Lung (tissue), 4 donors: ENCODE results near the gene OR1J2. TPM values are rescaled to one million over a fixed set of nuclear protein-coding genes. Genes with fewer than 3 reads are reported as not detected.

Experiments
- polyA plus RNA-seq, 2 donors: library from polyadenylated mRNA; stranded (reverse); fragments of 200-250 nt; gene quantifications; one replicate each; pipeline ENCODE4 v1.2.1, GENCODE V29; 2013
- total RNA-seq, 2 donors: library from RNA; depleted of rRNA in 1 of 2; stranded (reverse); fragments of >200 nt in 1 of 2; gene quantifications; one replicate each; pipeline ENCODE4 v1.2.1, GENCODE V29; 2014 to 2021
- donor health status: Bipolar disorder and iron deficiency.
- donor health status: healthy.
- donor health status: DM: yes; HTN: yes; CAD: no.

Gene OR1J2
- total and polyA plus RNA-seq, 4 donors = not detected

Other genes starting within 250 kb of the OR1J2 start
- gene RBM18, start 246.0 kb upstream of the OR1J2 start, total RNA-seq = 10 to 100 TPM; 15.4 to 20.5 TPM
- gene RBM18, start 246.0 kb upstream of the OR1J2 start, polyA plus RNA-seq = 1 to 10 TPM; 5.5 to 9.4 TPM
- gene MRRF, start 245.9 kb upstream of the OR1J2 start, total RNA-seq = 10 to 100 TPM; 31.9 to 43.9 TPM
- gene MRRF, start 245.9 kb upstream of the OR1J2 start, polyA plus RNA-seq = 10 to 100 TPM; 22.3 to 30.4 TPM
- gene PTGS1, start 139.8 kb upstream of the OR1J2 start, total RNA-seq = 10 to 100 TPM in 1 of 2 donors, 1 to 10 TPM in 1; 4.9 to 12.8 TPM
- 1 to 10 TPM; 2.9 to 5.1 TPM for gene PTGS1, start 139.8 kb upstream of the OR1J2 start, polyA plus RNA-seq
- not detected for gene OR1J1, start 32.9 kb upstream of the OR1J2 start, total RNA-seq
- gene OR1J1, start 32.9 kb upstream of the OR1J2 start, polyA plus RNA-seq = not detected
- gene OR1J4, start 8.3 kb downstream of the OR1J2 start, total RNA-seq = not detected
- gene OR1J4, start 8.3 kb downstream of the OR1J2 start, polyA plus RNA-seq = not detected
- not detected for gene OR1N1, start 16.5 kb downstream of the OR1J2 start, total RNA-seq
- gene OR1N1, start 16.5 kb downstream of the OR1J2 start, polyA plus RNA-seq = not detected
- not detected for gene OR1N2, start 42.3 kb downstream of the OR1J2 start, total RNA-seq
- not detected for gene OR1N2, start 42.3 kb downstream of the OR1J2 start, polyA plus RNA-seq
- gene OR1L8, start 72.6 kb downstream of the OR1J2 start, total RNA-seq = under 1 TPM; 0.20 to 0.37 TPM
- gene OR1L8, start 72.6 kb downstream of the OR1J2 start, polyA plus RNA-seq = under 1 TPM in 1 of 2 donors, not detected in 1; 0.16 TPM
- gene OR1Q1, start 103.9 kb downstream of the OR1J2 start, total RNA-seq = not detected
- gene OR1Q1, start 103.9 kb downstream of the OR1J2 start, polyA plus RNA-seq = not detected
- under 1 TPM; 0.26 to 0.28 TPM for gene OR1B1, start 146.8 kb downstream of the OR1J2 start, total RNA-seq
- not detected for gene OR1B1, start 146.8 kb downstream of the OR1J2 start, polyA plus RNA-seq
- gene OR1L1, start 150.9 kb downstream of the OR1J2 start, total RNA-seq = not detected
- not detected for gene OR1L1, start 150.9 kb downstream of the OR1J2 start, polyA plus RNA-seq
- not detected for gene OR1L3, start 164.3 kb downstream of the OR1J2 start, total RNA-seq
- not detected for gene OR1L3, start 164.3 kb downstream of the OR1J2 start, polyA plus RNA-seq
- not detected for gene OR1L4, start 213.2 kb downstream of the OR1J2 start, total RNA-seq
- not detected for gene OR1L4, start 213.2 kb downstream of the OR1J2 start, polyA plus RNA-seq
- not detected for gene OR1L6, start 231.5 kb downstream of the OR1J2 start, total RNA-seq
- gene OR1L6, start 231.5 kb downstream of the OR1J2 start, polyA plus RNA-seq = not detected